ENCODE results near the gene MAGEA4.

The MAGEA4 gene

DNA sequence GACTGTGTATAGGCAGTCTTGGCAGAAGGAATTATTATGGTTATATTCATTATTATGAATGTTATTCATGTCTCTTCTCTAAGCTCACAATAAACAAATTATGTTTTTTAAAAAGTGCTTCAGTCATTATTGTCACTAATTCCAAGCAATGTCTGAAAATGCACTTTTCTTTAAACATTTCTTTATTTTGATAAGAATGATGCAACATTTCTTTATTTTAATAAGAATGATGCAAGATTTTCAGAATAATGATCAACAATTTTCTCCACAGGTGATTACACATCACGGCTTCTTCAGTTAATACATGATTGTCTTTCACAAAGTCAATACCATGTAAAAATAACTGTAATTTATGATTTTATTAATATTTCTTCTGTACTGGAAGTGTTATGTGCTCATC, 22.7 kb downstream of the MAGEA4 start:
- DNase-seq, result no peak

DNA sequence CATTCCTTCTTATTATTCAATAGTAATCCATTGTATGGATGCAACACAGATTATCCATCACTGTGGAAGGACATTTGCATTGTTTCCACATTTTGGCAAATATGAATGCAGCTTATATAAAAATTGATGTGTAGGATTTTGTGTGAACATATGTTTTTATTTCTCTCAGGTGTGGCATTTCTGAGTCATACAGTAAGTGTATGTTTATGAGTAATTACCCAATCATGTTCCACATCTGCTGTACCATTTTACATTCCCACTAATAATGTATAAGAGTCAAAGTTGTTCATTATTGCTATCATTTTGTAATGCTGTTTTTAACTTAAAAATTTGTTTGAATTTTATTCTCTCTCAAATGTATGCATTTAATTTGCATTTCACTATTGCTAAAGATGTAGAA, 25.5 kb downstream of the MAGEA4 start:
- DNase-seq, result no peak

GRCh38 chrX:151954730-151955129, 42.0 kb downstream of the MAGEA4 start:
- DNase-seq, result no peak

GRCh38 chrX:151958101-151958500, 45.4 kb downstream of the MAGEA4 start:
- DNase-seq, result no peak

DNA sequence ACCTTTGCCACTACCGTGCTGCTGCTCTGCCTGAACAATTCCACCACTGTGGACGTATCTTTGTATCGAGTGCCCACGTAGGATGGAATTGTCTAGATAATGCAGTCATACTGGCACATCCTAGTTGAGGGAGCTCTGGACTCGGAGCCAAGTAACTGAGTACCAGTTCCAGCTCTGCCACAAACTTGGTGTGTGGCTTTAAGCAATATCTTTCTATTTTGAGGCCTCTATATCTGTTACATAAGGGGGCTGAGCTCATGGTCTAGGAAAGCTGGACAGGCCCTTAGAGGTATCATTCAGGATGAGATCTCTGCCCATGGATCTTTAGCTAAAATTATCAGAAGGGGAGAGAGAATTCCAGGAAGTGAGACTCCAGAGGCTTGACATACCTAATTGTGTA, 49.3 kb downstream of the MAGEA4 start:
- DNase-seq, result no peak

GRCh38 chrX:151966236-151966635, 53.5 kb downstream of the MAGEA4 start:
- DNase-seq, result no peak

DNA sequence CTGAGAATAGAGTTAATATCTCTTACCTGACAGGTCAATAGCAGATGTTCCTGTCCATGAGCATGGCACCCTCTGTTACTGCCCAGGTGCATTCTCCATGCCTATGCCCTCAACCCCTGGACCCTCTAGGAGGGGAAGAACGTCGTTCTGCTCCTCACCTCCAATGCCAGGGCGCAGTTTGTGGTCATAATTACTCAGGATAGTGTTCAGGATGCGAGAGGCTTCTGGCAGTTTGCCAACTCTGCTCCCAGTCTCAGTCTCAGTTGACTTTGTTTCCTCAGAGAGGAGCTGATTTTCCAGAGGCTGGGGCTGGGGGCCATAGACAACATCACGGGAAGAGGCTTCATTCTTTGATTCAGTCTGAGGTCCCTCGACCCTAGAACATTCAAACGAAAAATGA, 57.3 kb downstream of the MAGEA4 start:
- no peak for DNase-seq

DNA sequence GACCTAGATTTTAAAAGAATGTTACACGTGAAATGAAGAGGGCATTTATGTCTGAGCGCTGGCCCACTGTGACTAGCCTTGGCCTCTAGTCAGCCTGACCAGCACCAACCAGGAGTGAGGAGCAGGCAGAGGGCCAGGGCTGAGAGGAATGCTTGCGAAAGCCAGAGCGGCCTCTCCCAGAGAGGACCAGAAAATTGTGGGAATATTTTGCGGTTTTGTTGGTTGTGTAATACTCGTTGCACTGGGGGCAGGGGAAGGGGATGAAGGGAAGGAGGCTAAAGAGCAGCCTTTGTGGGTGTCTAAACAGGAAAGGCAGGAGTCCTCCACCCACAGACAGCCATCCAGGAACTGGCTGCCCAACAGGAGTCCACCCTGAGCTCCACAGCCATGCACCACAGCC, 58.0 kb downstream of the MAGEA4 start:
- no peak for DNase-seq

- DNase-seq, result no peak
Observed at GRCh38 chrX:151973060-151973661, 60.5 kb downstream of the MAGEA4 start.

GRCh38 chrX:151973851-151974335, 61.2 kb downstream of the MAGEA4 start:
- no peak for DNase-seq

Data from stimulated activated CD8-positive, alpha-beta memory T cell treated with anti-CD3 and anti-CD28 coated beads, Interleukin-4, amount 100 ng/mL, for 48 hours (primary cell).